Subcutaneous abdominal adipose tissue (tissue), 5 donors: ENCODE measurements around the gene SAC3D1.

ENCODE experiments used
- H3K27ac ChIP-seq: one replicate; pipeline ENCODE4 v1.7.0; 2013; ENCODE audit warnings: low read depth, mild to moderate bottlenecking, inconsistent platforms, low read length, moderate library complexity
- H3K27me3 ChIP-seq, 5 donors: one replicate each; pipeline ENCODE4 v1.7.0; 2013; ENCODE audit warnings: low read length in 5 of 5, inconsistent platforms in 1 of 5; ENCODE audit not compliant: control insufficient read depth in 5 of 5, insufficient read depth in 4 of 5
- H3K36me3 ChIP-seq, 5 donors: one replicate each; pipeline ENCODE4 v1.7.0; 2013; ENCODE audit warnings: low read length in 5 of 5; ENCODE audit not compliant: control insufficient read depth in 5 of 5, insufficient read depth in 5 of 5
- H3K4me1 ChIP-seq, 5 donors: one replicate each; pipeline ENCODE4 v1.7.0; 2013; ENCODE audit warnings: low read length in 5 of 5, mild to moderate bottlenecking in 3 of 5, moderate library complexity in 1 of 5; ENCODE audit not compliant: control insufficient read depth in 5 of 5, insufficient read depth in 5 of 5
- H3K4me3 ChIP-seq, 5 donors: one replicate each; pipeline ENCODE4 v1.7.0; 2013; ENCODE audit warnings: low read length in 5 of 5, low read depth in 1 of 5
- H3K9ac ChIP-seq, 5 donors: one replicate each; pipeline ENCODE4 v1.7.0; 2013; ENCODE audit warnings: low read length in 5 of 5, mild to moderate bottlenecking in 4 of 5, moderate library complexity in 3 of 5
- H3K9me3 ChIP-seq, 5 donors: one replicate each; pipeline ENCODE4 v1.7.0; 2013; ENCODE audit warnings: low read length in 5 of 5; ENCODE audit not compliant: control insufficient read depth in 5 of 5
- donor health status: healthy.
- donor health status: healthy.
- donor health status: healthy.
- donor health status: healthy.
- donor health status: healthy.

The SAC3D1 gene

DNA sequence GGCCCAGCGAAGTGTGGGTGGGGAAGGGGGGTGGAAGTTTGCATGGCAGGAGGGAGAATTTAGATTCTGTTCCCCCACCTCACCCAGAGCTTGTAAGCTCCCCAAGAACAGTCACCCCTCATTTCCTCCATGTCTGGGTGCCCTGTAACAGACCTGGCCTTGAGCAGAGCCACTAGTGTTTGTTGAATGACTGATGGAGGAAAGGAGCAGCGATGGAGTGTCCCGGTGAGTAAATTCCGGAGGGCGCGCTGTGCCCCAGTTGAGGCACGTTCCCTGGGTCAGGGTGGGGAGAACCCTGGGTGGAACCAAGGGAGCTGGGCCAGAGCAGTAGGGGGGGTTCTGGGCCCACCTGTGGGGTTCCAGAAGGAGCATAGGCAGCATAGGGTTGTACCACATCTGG lies 16.5 kb downstream of the SAC3D1 start:
- no peak overlapping the region for H3K9ac ChIP-seq
- peaks cover 0 to 16% (median 3%) of the 10 kb centered on the region in 5 donors for H3K27me3 ChIP-seq
- H3K36me3 ChIP-seq, result no peaks in the 10 kb centered on the region
- no peak overlapping the region for H3K4me3 ChIP-seq
- H3K4me1 ChIP-seq, result no peaks in the 10 kb centered on the region
- H3K9me3 ChIP-seq, result no peaks in the 10 kb centered on the region
- no peak overlapping the region for H3K27ac ChIP-seq

DNA sequence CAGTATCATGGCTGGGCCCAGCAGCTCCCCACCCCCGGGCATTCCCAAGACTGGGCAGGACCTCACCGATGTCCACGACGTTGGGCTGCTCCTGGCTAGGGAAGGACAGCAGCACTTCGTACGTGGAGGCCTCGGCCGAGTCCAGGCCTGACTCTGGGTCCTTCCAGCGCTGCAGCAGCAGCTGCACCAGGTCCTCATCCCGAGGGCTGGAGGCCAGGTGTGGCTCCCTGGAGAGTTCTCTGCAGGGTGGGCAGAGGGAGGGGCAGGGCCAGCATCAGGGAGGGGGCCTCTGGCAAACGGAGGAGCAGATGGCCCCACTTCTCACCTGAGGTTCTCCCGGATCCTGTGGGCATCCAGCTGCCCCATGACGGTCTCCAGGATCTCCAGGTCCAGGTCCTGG lies 17.0 kb downstream of the SAC3D1 start:
- no peaks in the 10 kb centered on the region for H3K9me3 ChIP-seq
- H3K36me3 ChIP-seq, result no peaks in the 10 kb centered on the region
- no peak overlapping the region for H3K9ac ChIP-seq
- no peak overlapping the region for H3K27ac ChIP-seq
- H3K27me3 ChIP-seq, result peaks cover 0 to 11% (median 3%) of the 10 kb centered on the region in 5 donors
- no peaks in the 10 kb centered on the region for H3K4me1 ChIP-seq
- H3K4me3 ChIP-seq, result no peak overlapping the region

DNA sequence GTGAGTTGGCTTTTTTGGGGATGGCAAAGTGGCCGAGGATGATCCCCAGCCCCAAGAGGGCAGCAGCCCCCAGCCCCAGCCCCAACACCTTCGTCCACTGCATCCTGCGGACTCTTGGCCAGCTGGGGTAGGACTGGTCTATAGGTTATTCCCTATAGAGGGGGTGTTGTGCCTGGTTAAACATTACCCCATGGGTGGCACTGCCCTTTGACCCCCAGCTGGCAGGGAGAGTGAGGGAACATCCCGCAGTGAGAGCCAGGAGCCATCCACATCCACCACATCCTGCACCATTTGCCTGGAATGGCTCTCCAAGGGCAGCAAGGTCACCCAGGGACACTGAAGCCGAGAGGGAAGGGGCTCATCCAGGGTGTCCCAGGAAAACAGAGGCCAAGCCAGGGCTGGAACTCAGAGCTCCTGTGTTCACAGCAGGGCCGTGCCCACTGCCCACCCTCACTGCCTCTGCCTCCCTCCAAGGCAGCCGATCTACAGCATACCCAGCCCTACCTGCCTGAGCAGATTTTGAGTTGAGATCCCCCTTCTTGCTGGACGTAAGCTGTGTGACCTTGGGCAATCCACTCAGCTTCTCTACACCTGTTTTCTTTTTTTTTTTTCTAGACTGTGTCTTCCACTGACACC lies 17.5 kb downstream of the SAC3D1 start, which contains the start of gene NAALADL1:
Gene NAALADL1 (minus strand): TSS at position 135 of the 636 bp plus-strand sequence. CDS start 32 bp downstream, at position 103.
- Histone ChIP-seq H3K9me3 (no peaks in the 10 kb centered on the region), H3K27me3 (peaks cover 0 to 10% (median 2%) of the 10 kb centered on the region in 5 donors), H3K27ac (no peak within 1 kb of the TSS), H3K4me1 (no peaks in the 10 kb centered on the region), H3K36me3 (no peaks in the 10 kb centered on the region), H3K9ac (no peak within 1 kb of the TSS), H3K4me3 (no peak within 1 kb of the TSS)

DNA sequence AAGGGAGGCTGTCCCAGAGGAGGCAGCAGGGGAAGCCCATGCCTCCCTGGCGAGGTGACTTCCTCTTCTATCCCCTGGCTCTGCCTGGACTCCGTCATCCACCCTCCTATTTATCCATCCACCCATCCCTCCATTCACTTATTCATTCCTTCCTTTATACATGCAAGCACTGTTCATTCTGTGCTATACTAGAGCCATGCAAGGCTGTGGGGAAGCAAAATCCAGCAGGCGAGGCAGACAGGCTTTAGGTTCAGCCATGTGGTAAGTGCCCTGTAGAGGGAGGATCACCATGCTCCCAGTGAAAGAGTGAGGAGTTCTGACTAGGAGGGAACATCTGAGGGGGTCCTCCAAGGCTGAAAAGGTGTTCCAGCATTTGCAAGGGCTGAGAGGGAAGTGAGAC lies 18.5 kb downstream of the SAC3D1 start:
- H3K4me1 ChIP-seq, result no peaks in the 10 kb centered on the region
- H3K27ac ChIP-seq, result no peak overlapping the region
- H3K9me3 ChIP-seq, result no peaks in the 10 kb centered on the region

DNA sequence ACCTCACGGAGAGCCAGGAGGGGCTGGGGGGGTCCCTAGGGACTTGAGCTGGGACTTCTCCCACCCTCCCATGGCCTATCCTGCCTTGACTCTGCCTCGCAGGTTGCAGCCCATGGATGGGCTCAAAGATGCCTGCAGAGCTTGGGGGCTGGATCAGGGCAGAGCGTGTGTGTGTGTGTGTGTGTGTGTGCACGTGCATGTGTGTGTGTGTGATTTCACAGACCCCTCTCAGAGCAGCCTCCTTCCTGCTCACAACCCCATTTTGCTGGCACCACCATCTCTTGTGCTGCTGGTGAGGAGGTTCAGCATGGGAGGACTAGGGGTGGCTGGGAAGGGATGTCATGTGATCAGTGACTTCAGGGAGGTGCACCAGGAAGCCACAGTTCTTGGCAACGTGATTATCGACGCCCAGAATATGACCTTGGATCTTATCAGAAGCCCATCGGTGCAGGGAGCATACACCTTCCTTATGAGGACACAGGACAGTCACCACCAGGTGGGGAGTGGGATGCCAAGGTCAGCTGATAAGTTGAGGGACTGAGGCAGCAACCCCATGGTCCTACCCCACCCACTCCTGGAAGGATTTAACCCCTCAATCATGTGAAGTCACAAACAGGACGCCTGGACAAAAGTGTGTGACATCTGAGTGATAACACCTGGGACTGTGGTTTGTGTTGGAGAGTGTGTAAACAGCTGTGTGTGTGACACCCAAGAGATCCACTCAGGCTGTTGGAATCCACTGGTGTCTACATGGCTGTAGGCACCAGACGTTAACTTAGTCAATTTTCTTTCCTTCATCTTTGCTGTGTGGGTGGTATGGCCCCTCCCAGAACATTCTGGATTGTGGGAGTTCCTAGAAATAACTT lies 19.2 kb downstream of the SAC3D1 start:
- H3K27ac ChIP-seq, result no peak overlapping the region
- H3K9me3 ChIP-seq, result no peaks in the 10 kb centered on the region
- no peak overlapping the region for H3K4me3 ChIP-seq
- H3K4me1 ChIP-seq, result no peaks in the 10 kb centered on the region
- no peak overlapping the region for H3K9ac ChIP-seq
- no peaks in the 10 kb centered on the region for H3K36me3 ChIP-seq
- H3K27me3 ChIP-seq, result peaks cover 0 to 11% (median 2%) of the 10 kb centered on the region in 5 donors

More for the DNA sequence above, 18.5 kb downstream of the SAC3D1 start:
- H3K27me3 ChIP-seq, result peaks cover 0 to 11% (median 2%) of the 10 kb centered on the region in 5 donors
- H3K36me3 ChIP-seq, result no peaks in the 10 kb centered on the region
- H3K9ac ChIP-seq, result no peak overlapping the region
- no peak overlapping the region for H3K4me3 ChIP-seq

DNA sequence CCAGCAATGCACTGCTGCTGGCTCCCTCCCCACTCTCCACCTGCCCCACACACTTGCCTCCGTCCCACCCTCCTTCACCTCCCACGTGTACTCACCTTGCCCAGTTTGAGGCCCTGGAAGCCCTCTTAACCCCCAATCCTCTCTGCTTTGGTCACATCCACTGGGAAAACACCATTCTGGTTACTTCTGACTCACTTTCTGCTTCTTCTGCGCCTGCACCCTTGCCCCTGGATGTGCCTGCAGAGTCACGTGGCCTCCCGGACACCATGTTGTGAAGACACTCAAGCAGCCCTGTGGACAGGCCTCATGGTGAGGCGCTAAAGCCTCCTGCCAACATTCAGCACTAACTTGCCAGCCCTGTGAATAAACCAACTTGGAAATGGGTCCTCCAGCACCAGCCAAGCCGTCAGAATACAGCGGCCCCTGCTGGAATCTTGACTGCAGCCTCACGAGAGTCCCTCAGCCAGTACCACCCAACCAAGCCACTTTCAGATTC lies 20.0 kb downstream of the SAC3D1 start:
- Histone ChIP-seq H3K27me3 (peaks cover 0 to 11% (median 2%) of the 10 kb centered on the region in 5 donors), H3K4me1 (no peaks in the 10 kb centered on the region), H3K36me3 (no peaks in the 10 kb centered on the region), H3K9me3 (no peaks in the 10 kb centered on the region), H3K9ac (no peak overlapping the region), H3K27ac (no peak overlapping the region), H3K4me3 (no peak overlapping the region)

DNA sequence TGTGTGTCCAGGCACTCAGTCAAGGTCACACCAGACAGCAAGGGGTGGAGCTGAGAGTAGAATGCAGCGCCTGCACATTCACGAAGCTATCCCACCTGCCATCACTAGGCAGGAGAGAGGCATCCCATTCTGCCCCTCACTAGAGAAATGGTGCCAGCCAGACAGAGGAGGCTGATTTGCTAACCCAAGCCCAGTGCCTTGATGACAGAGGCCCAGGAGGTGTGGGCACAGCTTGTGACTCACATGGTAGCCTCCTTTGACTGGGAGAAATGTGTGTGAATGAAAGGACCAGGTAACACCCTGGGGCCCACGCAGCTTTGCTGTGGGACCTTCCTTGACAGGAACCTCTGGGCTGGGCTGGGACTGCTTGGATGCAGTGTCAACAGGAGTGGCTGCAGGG lies 22.5 kb downstream of the SAC3D1 start:
- H3K27ac ChIP-seq, result no peak overlapping the region
- H3K36me3 ChIP-seq, result no peaks in the 10 kb centered on the region
- peaks cover 0 to 17% (median 2%) of the 10 kb centered on the region in 5 donors for H3K27me3 ChIP-seq
- no peaks in the 10 kb centered on the region for H3K9me3 ChIP-seq
- H3K4me3 ChIP-seq, result no peak overlapping the region
- H3K9ac ChIP-seq, result no peak overlapping the region
- H3K4me1 ChIP-seq, result no peaks in the 10 kb centered on the region

DNA sequence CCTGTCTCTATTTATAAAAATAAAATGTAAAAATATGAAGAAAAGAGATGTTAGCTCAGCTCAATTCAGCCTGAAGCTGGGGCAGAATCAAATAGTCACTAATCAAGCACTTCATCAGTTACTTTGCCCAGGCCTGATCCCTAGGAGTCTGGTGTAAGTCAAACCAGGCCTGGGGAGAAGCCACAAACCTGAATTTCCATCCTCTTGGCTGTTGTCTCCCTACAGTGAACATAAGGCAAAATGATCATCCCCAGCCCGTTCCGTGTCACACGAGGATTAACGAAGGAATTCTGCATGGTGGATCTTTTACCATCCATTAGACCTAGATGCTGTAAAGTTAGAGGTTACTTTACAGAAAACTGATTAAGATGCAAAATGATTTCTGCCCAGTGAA lies 23.8 kb downstream of the SAC3D1 start:
- Histone ChIP-seq H3K4me3 (no peak overlapping the region), H3K9ac (no peak overlapping the region), H3K4me1 (no peaks in the 10 kb centered on the region), H3K9me3 (no peaks in the 10 kb centered on the region), H3K27me3 (peaks cover 0 to 16% (median 2%) of the 10 kb centered on the region in 5 donors), H3K36me3 (no peaks in the 10 kb centered on the region), H3K27ac (no peak overlapping the region)

DNA sequence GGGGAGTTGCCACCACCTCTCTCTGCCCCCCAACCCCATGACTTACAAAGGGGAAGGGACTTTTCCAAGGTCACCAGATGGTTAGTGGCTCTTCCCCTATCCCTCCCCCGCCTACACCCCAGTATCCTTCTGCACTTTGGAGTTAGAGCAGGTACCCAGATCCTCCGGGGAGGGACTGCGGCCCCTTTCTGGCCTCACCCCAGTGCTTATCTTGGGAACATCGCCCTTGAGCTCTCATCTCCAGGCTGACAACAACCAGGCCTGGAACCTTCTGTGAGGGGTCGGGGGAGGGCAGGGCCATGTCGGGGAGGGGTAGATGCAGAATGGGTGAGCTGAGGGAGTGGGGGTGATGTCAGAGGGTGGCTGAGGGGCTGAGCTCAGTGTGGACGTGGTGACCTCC lies 24.8 kb downstream of the SAC3D1 start:
- no peak overlapping the region for H3K27ac ChIP-seq
- peaks cover 0 to 11% (median 2%) of the 10 kb centered on the region in 5 donors for H3K27me3 ChIP-seq
- H3K4me1 ChIP-seq, result no peaks in the 10 kb centered on the region
- no peaks in the 10 kb centered on the region for H3K36me3 ChIP-seq
- no peak overlapping the region for H3K4me3 ChIP-seq
- H3K9me3 ChIP-seq, result no peaks in the 10 kb centered on the region
- H3K9ac ChIP-seq, result no peak overlapping the region

DNA sequence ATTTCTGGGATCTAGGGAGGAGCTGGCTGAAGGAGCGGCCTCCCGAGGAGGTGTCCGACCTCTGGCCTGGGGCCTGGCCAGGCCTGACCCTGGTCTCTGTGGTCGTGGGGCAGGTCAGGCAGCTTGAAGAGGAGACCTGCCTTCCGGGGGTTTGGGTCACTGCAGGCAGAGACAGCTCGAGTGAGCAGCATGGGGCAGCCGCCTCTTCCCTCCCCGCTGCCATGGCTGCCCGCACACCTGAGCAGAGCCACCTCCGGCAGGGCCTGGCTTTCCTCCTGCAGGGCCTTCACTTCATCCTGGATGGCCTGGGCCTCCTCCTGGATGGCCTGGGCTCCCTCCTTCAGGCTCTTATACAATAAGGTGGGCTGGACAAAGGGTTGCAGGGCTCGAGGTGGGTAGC lies 25.3 kb downstream of the SAC3D1 start:
- Histone ChIP-seq H3K27ac (no peak overlapping the region), H3K9me3 (no peaks in the 10 kb centered on the region), H3K27me3 (peaks cover 0 to 11% (median 2%) of the 10 kb centered on the region in 5 donors), H3K36me3 (no peaks in the 10 kb centered on the region), H3K4me1 (no peaks in the 10 kb centered on the region), H3K4me3 (no peak overlapping the region), H3K9ac (no peak overlapping the region)
